GM19452 (cell line): ENCODE measurements around the gene NF1.
"Not testable (repeated sequence)": the region's sequence is repeated elsewhere in the genome, so short reads cannot be mapped to it uniquely, and the experiment has no call there.

Experiments
- ATAC-seq: cut with Tn5 transposase; IDR thresholded peaks from one replicate; pipeline ENCODE4 v1.9.1; 2021; ENCODE audit not compliant: unreplicated experiment

Gene NF1

GRCh38 chr17:31122746-31123145, 28.0 kb downstream of the NF1 start:
- no peak for ATAC-seq

- ATAC-seq: no peak
These were observed 31.5 kb downstream of the NF1 start for GRCh38 chr17:31126318-31126717.

GRCh38 chr17:31128241-31128640, 33.5 kb downstream of the NF1 start:
- ATAC-seq: no peak

- ATAC-seq: no peak
These were observed 35.8 kb downstream of the NF1 start for GRCh38 chr17:31130286-31131224.

GRCh38 chr17:31131299-31131698, 36.5 kb downstream of the NF1 start:
- ATAC-seq: no peak

- ATAC-seq: no peak
These were observed 38.2 kb downstream of the NF1 start for GRCh38 chr17:31132977-31133376.

- ATAC-seq: no peak
These were observed 39.8 kb downstream of the NF1 start for GRCh38 chr17:31134576-31134975.

GRCh38 chr17:31136319-31136718, 41.5 kb downstream of the NF1 start:
- ATAC-seq: no peak

GRCh38 chr17:31140111-31140510, 45.3 kb downstream of the NF1 start:
- no peak for ATAC-seq

- no peak for ATAC-seq
These were observed 49.7 kb downstream of the NF1 start for GRCh38 chr17:31144428-31144827.

GRCh38 chr17:31144836-31145235, 50.1 kb downstream of the NF1 start:
- no peak for ATAC-seq

- ATAC-seq: no peak
These were observed 52.9 kb downstream of the NF1 start for GRCh38 chr17:31147507-31148202.

- ATAC-seq: no peak
These were observed 53.4 kb downstream of the NF1 start for GRCh38 chr17:31148205-31148604.

- no peak for ATAC-seq
These were observed 57.5 kb downstream of the NF1 start for GRCh38 chr17:31152271-31152670.

GRCh38 chr17:31155208-31155810, 60.5 kb downstream of the NF1 start:
- ATAC-seq: no peak

GRCh38 chr17:31156326-31156725, 61.5 kb downstream of the NF1 start:
- ATAC-seq: no peak

GRCh38 chr17:31156864-31157263, 62.1 kb downstream of the NF1 start:
- ATAC-seq: not testable (repeated sequence)

- no peak for ATAC-seq
These were observed 64.1 kb downstream of the NF1 start for GRCh38 chr17:31158746-31159377.

GRCh38 chr17:31163091-31163781, 68.5 kb downstream of the NF1 start:
- ATAC-seq: no peak

GRCh38 chr17:31167111-31167510, 72.3 kb downstream of the NF1 start:
- ATAC-seq: no peak

GRCh38 chr17:31171701-31172100, 76.9 kb downstream of the NF1 start:
- ATAC-seq: no peak
